GM21528 (cell line): ENCODE data around the gene PIAS3.
A peak's percentile ranks its signal among the peaks of the same experiment; 100 is the strongest.
"Not testable (repeated sequence)": the region's sequence is repeated elsewhere in the genome, so short reads cannot be mapped to it uniquely, and the experiment has no call there.

Experiments used
- ATAC-seq: cut with Tn5 transposase; IDR thresholded peaks from one replicate; pipeline ENCODE4 v1.9.1; 2021; ENCODE audit warnings: mild to moderate bottlenecking, moderate library complexity; ENCODE audit not compliant: unreplicated experiment, low FRiP score

Gene PIAS3

GRCh38 chr1:145827966-145828365 lies 30.9 kb downstream of the PIAS3 start:
- ATAC-seq, result no peak

DNA sequence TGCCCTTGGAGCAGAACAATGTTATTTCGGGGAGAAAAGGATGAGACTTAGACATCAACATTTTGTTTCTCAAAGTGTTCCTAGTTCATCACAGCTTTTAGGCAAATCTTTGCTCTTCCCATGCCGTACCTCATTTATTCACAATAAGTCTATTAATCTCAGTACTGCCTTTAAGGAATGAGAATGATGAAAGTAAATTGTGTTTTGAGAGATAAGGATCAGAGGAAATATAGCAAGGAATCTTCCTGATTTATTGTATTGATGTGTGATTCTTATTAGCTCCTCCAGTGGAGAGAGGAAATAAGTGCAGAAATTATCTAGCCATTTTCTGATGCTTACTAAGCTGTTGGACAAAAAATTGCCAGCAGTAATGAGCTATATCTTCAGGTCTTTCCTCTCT lies 32.9 kb downstream of the PIAS3 start:
- no peak for ATAC-seq

DNA sequence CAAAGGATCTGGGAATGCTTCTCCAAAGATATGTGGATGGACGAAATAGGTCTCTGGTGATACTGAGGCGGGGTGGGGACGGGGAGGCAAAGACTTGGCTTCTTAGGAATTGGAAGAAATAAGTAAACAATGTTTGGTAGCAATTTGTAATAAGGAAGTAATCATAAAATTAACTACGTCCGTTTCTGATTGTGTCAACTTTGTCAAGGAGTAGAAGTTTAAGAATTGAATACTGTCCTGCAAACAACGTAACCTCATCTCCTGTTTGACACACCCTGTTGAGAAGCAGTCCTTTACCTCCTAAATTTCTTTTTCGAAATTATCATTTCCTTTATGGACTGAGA lies 34.4 kb downstream of the PIAS3 start:
- no peak for ATAC-seq

DNA sequence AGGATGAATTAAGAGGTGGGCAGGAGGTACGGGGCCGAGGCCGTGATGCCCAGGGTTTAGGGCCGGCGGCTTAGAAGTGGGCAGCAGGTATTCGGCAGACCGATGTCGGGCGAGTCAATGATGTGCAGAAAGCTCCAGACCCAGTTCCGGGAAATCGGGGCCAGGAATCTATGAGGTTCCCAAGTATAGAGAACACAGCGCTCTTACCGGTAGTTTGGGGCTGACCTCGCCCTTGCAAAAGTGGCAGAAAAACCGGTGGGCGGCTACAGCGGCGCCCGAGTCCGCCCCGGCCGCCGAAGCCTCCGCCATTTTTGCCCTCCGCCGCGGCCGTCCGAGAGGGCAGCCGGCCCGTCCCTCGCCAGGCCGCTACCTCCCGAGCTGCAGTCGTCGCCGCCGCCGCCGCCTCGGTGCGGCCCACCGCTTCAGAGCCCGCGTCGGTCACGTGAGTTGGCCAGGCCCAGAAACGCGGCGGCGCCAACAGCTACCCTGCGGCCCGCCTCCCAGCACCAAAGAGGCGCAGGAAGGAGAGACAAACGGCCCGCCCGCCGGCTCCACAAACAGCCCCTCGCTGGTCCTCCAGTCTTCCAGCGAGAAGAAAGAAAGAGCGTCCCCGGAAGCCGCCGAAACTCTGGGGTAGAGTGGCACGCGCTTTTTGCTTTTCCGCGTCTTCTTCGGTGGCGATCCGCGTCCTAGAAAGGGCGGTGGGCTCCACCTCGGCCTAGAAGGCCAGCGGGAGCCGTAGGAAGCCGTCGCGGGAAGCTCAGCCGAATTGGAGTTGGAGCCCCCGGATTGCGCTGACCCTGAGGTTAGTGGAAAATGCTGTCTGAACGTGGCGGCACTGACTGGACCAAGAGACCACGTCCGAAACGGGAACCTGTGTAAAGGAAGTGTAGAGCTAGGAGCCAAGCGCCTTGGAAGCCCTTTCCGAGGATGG lies 35.0 kb downstream of the PIAS3 start, which contains the start of the genes POLR3C and RNF115:
POLR3C (plus strand) TSS at position 636 of the 934 bp plus-strand sequence. CDS start 1,577 bp downstream, outside the sequence.
RNF115 (minus strand) TSS at position 531 of the 934 bp plus-strand sequence; CDS start at position 309, 222 bp downstream.
- peak; percentile 90 for ATAC-seq

GRCh38 chr1:145822779-145823331 lies 36.0 kb downstream of the PIAS3 start:
- not testable (repeated sequence) for ATAC-seq

DNA sequence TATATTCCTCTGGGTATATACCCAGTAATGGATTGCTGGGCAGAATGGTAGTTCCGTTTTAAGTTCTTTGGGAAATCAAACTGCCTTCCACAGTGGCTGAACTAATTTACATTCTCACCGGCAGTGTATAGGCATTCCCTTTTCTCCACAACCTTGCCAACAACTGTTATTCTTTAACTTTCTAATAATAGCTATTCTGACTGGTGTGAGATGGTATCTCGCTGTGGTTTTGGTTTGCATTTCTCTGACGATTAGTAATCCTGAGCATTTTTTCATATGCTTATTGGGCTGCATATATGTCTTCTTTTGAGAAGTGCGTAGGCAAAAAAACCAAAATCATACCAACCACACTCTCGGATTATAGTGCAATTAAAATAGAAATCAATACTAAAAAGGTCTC lies 40.8 kb downstream of the PIAS3 start:
- ATAC-seq, result not testable (repeated sequence)

DNA sequence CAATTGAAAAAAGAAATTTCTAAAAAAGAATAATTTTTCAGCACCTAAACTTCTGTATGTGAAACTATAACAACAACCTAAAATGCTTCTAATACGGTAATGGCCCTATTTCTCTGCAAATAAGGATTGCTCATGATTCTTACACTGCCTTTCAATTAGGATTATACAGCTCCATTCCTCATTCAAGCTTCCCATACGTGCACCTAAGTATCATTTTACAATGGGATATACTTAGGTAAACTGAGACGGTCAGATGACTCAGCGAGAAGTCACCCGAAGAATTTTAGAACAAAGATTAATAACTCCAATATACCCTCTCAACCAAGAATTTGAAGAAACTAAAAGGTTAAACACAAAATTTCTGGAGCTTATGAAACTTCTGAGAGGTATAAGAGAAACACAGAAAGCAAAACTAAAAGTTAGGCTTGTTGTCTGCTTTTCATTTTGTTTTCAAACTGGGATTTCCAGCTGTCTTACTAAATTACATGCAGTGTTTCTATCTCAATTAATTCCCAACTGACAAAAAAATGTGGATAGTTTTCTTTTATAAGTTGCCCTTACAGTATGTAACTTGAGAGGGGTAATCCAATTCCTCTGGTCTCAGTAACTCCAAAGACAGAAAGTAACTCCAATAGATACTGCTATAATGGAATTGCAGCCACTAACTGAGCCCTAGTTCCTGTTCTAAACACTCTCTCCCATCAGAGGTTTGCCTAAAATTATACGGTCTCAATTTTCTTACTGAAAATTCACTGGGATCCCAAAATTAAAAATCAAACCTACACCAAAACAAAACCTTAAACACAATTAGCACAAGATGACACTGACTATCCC lies 45.7 kb downstream of the PIAS3 start:
- not testable (repeated sequence) for ATAC-seq

DNA sequence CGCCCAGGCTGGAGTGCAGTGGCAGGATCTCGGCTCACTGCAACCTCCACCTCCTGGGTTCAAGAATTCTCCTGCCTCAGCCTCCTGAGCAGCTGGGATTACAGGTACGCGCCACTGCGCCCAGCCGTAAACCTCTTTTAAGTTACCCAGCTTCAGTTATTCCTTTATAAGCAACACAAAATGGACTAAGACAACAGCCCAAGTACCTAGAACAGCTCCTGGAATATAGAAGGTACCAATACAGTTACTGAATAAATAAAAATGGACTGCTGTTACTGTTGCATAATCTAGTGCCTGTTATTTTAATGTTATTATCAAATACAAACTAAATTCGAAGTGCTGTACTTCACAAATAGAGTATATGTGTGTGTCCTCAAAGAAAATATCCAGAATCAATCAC lies 52.0 kb downstream of the PIAS3 start:
- no peak for ATAC-seq

DNA sequence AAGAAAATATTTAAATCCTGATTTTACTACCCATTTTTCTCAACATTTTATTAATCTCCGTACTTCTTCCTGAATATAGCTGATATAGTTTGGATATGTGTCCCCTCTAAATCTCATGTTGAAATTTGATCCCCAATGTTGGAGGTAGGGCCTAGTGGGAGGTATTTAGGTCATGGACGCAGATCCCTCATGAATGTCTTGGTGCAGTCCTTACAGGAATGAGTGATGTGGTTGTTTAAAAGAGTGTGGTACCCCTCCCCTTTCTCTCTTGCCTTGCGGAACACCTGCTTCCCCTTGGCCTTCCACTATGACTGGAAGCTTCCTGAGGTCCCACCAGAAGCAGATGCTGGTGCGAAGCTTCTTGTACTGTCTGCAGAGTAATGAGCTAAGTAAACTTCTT lies 52.5 kb downstream of the PIAS3 start:
- ATAC-seq, result no peak

GRCh38 chr1:145805057-145805456 lies 53.8 kb downstream of the PIAS3 start:
- ATAC-seq, result no peak

DNA sequence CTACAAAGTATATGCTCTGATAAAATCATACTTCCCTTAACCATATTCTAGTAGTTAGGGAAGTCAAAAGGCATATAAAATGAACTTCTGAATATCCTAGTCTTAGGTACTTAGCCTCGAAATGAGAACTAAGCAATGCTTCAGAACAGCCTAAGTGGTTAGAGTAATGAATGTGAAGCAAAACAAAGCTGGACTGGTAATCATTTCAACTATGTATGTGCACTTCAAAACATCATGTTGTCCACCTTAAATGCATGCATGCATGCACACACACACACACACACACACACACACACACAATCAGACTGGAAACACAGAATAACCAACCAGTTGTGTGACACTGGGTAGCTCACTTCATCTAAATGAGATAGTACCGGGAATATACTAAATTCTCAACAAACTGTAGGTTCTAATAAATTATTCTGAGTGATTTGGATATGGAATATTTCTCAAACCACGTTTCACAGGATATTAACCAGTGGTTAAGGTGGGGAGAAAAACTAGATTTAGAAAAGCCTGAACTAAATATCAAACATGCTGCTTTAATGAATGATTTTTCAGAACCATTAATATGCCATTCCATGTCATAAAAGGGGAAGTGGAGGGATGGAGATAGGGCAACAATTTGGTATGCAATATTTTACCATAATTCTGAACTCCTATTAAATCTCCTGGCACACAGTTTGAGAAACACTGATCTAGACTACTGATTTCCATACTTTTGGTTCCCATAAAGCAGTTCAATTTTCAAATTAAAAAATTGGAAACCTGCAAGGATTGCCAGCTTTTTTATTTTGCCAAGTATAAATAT lies 54.4 kb downstream of the PIAS3 start:
- ATAC-seq, result no peak

DNA sequence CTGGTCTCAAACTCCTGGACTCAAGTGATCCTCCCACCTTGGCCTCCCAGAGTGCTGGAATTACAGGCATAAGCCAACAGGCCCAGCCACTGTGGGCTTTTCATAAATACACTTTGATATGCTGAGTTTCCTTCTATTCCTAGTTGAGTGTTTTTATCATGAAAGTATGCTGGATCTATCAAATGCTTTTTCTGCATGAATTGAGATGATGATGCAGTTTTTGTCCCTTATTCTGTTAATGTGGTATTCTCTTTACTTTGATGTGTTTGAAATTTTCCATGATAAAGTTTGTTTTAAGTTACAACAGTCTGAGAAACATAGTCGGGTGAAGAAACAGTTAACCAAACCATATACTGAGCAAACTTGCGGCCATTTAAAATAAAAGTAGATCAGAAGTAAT lies 59.1 kb downstream of the PIAS3 start:
- no peak for ATAC-seq
